PFSK-1 (cell line): ENCODE measurements around the gene ZNF608.

ENCODE experiments used
- FOXP2 ChIP-seq: optimal IDR thresholded peaks from 2 replicates; pipeline ENCODE3; 2011; ENCODE audit warnings: borderline replicate concordance, control low read depth, inconsistent platforms; ENCODE audit not compliant: insufficient read depth; ENCODE audit errors: extremely low read length, extremely low read depth
- POLR2AphosphoS5 ChIP-seq: IDR thresholded peaks from 2 replicates; pipeline ENCODE4 v1.6.1; 2012; ENCODE audit warnings: low read depth, mild to moderate bottlenecking, control low read depth, low read length, moderate library complexity
- REST ChIP-seq, 2 experiments: IDR thresholded peaks; 2 replicates each; pipeline versions ENCODE4 v1.6.1 to v1.8.0; 2011 to 2012; ENCODE audit warnings: low read depth in 2 of 2, low read length in 2 of 2, control low read depth in 1 of 2, inconsistent platforms in 1 of 2, mild to moderate bottlenecking in 1 of 2, moderate library complexity in 1 of 2; ENCODE audit not compliant: insufficient read depth in 1 of 2
- SIN3A ChIP-seq: IDR thresholded peaks from 2 replicates; pipeline ENCODE4 v1.6.1; 2012; ENCODE audit warnings: mild to moderate bottlenecking, low read length, moderate library complexity, borderline replicate concordance; ENCODE audit not compliant: insufficient read depth
- TAF1 ChIP-seq: IDR thresholded peaks from 2 replicates; pipeline ENCODE4 v1.6.1; 2012; ENCODE audit warnings: low read length, control low read depth, borderline replicate concordance; ENCODE audit not compliant: insufficient read depth

GRCh38 chr5:124700333-124700732 is 46.1 kb downstream of the ZNF608 start:
- TF ChIP-seq REST (IDR thresholded peaks at IDR 0.05; ENCODE audit: insufficient read depth in 1 of 2, low read depth in 2 of 2, low read length in 2 of 2) (no peak), POLR2AphosphoS5 (no peak), TAF1 (no peak), SIN3A (no peak), FOXP2 (no peak)
